Measurements from ENCODE around the gene TUBB2A.
"Not testable (repeated sequence)": the region's sequence is repeated elsewhere in the genome, so short reads cannot be mapped to it uniquely, and the experiment has no call there.

Gene TUBB2A

DNA sequence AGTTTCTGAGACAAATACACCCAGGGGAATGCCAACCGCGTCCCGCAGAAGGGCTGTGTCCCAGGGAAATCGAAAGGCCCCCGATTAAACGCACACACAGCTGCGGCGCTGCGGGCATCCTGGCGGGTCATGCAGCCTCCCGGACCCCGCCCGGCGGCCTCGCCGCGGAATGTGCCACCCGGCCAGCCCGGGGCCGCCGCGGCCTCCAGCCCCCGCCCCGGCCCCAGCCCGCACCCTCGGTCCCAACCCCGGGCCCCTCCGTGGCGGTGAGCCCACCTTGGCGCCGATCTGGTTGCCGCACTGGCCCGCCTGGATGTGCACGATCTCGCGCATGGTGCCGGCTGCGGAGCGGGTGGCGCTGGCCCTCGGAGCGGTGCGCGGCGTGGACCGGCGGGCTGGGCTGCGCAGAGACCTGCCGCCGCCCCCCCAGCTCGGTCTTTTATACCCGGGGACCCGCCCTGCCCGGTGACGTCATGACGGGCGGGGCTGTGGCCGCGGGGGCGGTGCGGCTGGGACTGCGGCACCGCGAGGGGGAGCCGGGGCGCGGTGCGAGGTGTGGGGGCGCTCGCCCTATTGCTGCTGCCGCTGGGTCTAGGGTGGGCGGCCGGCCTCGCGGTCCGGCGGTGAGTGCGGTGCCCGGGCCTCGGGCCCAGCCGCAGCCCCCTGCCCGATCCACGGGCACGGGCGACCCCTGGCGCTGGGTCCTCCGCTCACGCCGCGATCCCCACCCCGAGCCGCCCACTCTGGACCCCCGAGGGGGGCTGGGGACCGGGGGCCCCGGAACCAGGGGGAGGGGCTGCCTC lies at the start of gene TUBB2A:
Gene TUBB2A (minus strand): TSS at position 414 of the 803 bp plus-strand sequence. CDS start 81 bp downstream, at position 333.
- DNase-seq, result peak; percentile 41

DNA sequence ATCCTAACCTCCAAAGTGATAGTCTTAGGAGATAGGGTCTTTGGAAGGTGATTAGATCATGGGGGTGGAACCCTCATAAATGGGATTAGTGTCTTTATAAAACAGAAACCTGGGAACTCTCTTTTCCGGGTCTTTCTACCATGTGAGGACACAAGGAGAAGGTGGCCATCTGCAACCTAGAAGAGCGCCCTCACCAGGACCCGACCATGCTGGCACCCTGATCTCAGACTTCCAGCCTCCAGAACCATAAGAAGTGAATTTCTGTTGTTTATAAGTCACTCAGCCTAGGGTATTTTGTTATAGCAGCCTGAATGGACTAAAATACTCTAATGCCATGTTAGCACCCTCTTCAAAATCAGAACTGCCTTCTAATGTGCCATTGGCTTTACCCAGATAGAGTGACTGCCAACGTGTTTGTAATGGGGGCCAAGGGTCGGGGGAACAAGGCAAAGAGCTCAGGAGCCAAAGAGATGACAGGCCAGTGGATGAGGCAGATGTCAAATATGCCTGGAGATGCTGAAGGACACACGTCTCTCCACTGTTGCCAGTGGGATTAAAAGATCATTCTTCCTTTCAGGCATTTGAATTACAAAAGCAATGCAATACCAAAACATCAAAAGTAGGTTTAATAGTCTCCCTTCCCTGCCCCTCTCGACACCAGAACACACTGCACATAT lies 49.1 kb upstream of the TUBB2A start:
- no peak for DNase-seq

DNA sequence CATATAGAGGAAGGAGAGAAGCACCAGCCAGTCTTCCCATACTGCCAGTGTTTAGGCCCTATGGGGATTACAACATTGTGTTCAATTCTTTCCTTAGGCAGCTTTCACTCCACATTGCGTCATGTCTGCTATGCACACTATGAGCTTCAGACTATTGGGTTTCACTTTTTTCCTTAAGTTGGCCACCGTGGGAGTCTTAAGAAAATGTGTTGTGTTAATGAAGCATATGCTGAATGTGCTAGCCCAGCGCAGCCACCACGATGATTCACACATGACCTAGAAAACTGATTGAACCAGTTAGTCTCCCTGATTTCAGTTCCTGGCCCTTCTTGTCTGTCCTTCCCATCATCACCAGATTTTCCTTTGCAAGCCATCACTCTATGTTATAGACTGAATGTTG lies 48.6 kb upstream of the TUBB2A start:
- no peak for DNase-seq

DNA sequence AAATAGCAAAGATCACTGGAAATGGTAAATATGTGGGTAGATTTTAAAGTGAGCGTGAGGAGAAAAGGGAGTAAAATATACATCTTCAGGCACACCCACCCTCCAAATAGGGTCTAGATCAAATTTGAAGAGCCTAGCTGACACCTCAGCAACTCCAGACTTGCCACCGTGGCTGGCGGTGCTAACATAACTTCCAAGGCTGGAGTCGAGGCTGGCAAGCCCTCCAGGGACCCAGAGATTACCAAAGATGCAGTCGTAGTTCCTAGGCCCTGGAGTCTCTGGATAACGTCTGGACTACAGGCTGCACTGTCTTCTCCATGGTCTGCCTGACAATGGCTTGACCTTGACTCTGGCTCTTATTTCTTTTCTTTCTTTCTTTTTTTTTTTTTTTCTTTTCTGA lies 47.6 kb upstream of the TUBB2A start:
- DNase-seq, result no peak

DNA sequence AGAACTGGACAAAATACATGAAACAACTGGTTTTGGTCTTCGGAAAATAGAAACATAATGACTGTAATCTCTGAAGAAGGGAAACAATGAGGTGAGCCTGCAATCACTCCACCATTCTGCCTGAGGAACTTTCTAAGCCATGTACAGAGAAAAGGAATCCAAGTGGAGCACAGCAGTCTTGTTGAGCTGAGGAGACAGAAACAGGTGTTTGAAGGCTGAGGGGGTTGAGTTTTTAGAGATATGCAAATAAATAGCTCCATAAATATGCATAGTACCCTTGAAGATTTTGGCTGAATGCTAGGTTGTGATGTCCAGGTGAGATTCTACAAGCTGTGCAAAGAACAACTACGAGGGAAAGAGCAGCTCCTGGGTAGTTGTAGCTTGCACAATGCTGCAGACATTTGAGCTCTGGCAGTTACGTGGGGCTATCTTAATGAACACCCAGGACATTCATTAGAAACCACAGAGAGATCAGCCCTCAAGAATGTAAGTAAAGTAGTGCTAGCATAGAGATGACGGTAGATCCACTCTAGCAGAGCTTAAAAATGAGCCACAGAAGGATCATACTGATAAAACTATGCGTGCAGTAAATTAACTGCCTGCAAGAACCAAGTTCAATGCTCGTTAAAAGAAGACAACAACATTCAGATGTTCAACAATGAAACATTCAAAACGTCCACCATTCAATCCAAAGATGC lies 45.8 kb upstream of the TUBB2A start:
- no peak for DNase-seq

DNA sequence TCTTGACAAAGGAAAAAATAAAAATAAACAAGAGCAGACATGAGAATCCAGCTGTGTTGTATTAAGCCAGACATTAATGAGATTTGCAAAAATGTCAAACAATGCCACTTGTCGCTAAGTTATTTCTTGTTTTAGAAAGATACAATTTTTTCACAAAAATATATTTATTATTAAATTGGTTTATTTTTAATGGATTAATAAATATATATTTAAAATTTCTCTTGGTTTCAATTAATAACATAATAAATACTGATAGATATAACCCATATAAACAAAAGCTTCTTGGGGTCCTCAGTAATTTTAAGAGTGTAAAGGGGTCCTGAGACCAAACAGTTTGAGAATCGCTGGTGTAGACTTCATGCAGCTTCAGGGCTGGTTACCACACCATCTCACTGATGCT lies 44.0 kb upstream of the TUBB2A start:
- no peak for DNase-seq

DNA sequence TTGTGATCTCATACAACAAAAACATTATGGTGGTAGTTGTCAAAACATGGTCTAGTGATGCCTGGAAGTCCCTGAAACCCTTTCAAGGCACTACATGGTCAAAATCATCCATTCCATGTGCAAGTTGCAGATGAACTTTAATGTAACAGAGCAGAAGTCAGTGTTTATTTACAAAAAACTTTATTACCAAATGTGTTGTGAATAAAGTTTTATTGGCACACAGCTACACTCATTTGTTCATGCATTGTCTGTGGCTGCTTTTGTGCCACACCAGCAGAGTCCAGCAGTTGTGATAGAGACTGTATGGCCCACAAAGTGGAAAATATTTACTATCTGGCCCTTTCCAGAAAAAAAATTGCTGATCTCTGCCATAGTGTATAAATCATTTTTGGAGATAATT lies 43.3 kb upstream of the TUBB2A start:
- DNase-seq, result no peak

DNA sequence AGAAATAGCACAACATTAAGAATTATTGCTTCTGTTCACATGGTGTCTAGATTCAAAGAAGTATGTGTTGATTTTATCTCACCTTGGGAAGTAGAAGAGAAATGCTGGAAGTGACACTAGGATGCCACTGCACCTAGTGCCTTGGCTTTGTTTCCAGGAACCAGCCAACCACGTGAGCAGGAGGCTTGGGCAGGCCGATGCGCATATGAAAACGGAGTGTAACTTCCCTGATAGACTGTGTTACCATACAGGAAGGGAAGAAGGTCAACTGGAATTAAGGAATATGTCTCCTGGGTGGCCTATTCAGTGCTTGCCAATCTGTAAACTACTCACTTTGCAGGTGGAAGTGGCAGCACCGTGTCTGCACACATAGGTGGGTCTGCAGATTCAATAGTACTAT lies 42.0 kb upstream of the TUBB2A start:
- DNase-seq, result no peak

DNA sequence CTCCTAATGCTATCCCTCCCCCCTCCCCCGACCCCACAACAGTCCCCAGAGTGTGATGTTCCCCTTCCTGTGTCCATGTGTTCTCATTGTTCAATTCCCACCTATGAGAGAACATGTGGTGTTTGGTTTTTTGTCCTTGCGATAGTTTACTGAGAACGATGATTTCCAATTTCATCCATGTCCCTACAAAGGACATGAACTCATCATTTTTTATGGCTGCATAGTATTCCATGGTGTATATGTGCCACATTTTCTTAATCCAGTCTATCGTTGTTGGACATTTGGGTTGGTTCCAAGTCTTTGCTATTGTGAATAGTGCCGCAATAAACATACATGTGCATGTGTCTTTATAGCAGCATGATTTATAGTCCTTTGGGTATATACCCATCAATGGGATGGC lies 40.4 kb upstream of the TUBB2A start:
- not testable (repeated sequence) for DNase-seq

DNA sequence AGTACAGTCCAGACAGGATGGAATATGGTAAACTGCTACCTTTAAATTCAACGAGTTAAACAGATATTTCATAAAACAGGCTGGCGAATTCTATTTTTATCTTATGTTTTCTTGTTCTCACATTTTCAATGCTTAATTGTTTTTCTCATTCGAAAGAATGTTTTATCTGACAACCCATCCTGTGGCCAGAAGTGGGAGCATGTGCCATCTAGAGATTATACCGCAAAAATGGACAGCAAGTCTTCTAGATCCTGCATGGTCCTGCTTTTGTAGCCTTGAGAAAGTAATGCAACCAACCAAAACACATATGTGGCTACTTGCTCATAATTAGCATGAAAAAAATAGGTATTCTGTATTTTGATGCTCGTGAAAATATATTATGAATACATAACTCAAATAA lies 39.4 kb upstream of the TUBB2A start:
- DNase-seq, result no peak

DNA sequence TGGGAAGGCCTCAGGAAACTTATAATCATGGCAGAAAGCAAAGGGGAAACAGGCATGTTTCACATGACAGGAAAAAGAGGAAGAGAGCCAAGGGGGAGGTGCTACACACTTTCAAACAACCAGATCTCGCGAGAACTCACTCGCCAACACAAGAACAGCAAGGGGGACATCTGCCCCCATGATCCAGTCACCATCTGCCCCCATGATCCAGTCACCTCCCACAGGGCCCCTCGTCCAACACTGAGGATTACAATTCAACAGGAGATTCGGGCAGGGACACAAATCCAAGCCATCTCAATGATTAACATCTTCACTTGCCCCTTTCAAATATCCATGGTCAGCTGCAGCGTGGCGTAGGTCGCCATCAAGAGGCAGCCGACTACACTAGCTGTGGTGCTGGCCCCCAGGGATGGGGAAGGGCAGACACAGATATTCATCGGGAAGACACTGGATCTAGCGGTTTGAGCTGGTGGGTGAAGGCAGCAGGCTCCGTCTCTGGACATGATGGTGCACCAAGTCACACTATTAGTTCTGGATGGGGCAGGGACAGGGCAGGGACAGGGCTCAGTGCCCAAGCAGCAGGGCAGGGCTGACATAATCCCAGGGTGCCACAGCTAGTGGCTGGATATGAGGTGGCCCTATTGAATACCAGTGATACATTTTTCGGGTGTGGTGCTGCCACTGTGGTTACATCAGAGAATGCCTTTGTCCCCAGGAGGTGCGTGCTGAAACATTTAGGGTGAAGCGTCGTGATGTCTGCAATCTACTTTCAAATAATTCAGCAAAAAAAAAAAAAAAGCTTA lies 38.6 kb upstream of the TUBB2A start:
- DNase-seq, result no peak

DNA sequence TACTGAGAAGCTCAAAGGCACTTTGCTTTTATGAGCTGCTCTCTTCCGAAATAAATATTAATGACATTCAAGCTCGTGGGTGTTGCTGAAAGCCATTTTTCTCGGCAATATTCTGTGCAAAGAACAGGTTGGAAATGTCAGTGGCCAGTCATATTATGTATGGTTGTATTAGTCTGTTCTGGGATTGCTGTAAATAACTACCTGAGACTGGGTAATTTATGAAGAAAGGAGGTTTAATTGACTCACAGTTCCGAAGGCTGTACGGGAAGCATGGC lies 38.0 kb upstream of the TUBB2A start:
- no peak for DNase-seq

DNA sequence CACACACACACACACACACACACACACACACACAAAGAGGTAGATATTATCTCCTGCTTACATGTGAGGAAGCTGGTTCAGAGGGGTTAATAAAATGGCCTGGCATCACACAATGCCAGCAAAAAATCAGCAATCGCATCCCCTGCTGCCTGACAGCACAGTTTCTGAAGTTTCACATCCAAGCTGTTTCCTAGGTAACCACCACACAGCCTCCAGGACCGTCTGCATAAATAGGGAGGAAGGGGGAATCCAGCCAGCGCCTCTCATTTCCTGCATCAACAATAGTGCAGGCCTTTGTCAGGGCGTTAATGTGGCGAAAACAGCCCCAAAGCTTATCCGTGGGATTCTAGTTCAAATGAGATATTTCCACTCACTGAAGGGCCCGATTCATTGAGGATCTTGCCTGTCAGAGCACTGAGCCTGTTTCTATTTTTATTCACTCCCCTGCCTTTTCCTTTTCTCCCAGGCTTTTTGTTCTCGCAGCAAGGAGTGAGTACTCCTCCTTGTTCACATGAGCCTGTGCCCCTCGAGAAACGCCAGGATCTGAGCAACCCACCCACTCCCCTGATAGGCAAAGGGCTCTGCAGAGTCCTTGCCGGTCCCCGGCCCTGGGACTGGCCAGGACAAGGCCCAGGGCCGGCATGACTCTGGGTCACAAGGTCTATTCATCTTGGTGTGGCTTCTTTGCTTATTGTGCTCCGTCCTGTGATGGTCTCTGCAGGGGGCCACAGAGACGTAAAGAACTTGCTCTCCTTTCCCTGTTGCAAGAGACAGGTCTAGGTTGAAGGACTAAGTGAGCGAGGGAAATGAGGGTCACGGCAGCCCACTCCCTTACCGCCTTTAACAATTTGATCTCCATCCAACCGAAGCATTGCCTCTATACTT lies 37.4 kb upstream of the TUBB2A start:
- no peak for DNase-seq

DNA sequence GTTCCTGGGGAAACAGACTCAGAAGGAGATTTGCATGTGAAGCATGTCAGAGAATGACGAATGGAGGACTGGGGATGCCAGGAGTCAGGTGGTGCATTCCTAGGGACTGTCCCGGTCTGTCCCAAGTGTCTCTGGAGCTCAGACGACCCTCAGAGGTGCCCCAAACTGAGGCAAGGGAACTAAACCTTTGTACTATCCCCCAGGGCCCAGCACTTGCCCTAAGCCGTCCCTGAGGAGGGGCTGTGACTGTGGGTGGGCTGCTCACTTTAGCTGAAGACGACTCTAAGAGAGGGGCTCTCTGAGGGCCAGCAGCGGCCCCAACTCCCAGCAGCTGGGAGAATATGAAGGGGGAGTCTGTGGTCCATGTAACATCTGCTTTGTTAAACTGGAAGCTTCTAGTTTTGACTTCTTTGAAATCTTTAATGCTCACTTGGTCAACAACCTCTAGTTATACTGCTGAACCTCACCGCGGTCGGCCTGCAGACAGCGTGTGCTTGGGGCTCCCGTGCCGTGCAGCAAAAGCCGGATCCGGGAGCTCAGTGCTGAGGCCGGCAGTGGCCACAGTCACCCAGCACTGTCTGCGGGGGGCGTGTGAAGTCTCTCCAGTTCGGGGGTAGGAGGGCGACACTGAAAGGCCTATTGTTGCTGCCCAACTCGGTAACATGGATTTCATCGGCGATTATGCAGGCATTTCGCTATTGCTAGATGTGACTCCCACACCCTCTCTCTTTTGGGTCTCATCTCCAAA lies 35.9 kb upstream of the TUBB2A start:
- no peak for DNase-seq

DNA sequence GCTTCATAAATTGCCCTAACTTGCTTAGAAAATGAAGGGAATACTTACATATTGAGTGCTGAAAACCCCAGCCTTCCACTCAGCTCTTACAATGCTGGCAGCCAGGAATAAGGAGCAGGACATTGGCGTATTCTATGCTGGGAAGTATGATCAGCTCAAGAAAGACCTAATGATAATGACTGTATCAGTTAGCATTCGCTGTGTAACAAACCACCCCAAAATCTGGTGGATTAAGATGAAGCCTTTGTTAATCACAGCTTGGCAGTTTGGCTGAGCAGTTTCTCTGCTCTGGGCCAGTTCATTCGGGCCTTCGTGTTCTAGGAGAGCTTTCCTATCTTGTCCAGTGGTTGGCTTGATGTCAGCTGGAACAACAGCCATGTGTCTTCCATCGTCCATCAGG lies 33.4 kb upstream of the TUBB2A start:
- DNase-seq, result no peak

DNA sequence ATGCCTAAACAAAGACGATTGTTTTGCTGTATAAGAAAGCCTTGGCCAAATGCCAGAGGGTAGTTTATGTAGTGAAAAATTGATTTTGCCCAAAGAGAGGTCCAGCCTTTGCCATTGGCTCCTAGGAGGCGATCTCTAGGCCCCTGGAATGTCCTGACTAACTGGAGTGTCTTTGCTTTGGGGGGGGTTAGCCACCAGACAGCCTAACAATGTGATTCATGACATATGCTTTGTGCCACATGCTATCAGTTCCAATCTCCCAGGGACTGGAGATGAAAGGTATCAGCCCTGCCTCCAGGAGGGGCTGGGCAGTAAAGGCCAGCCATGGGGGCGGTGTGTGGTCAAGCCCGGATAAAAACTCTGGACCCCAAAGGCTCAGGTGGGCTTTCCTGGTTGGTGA lies 32.7 kb upstream of the TUBB2A start:
- DNase-seq, result no peak

DNA sequence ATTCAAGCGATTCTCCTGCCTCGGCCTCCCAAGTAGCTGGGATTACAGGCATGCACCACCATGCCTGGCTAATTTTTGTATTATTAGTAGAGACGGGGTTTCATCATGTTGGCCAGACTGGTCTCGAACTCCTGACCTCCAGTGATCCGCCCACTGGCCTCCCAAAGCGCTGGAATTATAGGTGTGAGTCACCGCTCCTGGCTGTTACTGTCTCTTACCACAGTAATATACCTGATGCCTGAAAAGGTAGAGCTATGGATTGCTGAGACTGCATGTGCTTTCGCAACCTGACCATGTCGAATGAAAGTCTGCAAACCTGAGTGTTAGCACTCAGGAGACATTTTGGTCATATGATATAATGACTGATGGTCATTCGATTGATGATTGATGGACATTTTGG lies 31.8 kb upstream of the TUBB2A start:
- not testable (repeated sequence) for DNase-seq

DNA sequence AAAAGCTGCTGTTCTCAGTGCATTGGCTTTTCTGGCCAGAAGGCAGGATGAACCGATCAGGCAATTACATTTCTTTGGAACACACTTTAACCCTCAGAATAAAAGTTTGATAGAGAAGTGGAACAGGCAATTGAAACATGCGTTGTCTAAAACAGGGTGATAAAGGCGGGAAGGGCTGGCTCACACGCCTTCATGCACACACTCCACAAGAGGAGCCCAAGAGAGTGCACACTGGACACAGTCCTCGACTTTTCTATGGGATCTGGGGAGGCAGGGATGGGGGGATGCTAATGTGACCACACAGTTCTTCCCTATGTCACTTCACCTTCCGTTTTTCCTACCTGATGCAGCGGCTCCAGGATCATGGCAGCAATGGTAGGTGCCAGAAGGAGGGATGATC lies 30.9 kb upstream of the TUBB2A start:
- DNase-seq, result no peak

DNA sequence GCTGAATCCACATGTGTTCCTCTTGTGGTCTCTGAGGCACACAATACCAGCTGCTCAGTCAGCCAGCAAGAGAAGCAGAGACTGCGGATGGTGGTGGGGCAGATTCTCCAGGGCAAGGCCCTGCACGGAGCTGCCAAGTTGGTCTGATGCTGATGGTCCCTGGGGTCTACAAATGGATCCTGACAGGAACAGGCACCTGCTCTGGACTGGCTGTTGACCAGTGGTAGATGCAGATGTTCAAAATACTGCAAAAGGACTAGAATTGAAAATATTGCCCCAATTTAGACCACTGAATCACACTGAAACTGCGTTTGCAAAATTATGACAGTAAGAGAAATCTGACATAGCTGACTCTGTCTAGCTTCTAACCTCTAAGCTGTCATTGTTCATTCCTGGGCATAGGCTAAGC lies 29.6 kb upstream of the TUBB2A start:
- DNase-seq, result no peak

DNA sequence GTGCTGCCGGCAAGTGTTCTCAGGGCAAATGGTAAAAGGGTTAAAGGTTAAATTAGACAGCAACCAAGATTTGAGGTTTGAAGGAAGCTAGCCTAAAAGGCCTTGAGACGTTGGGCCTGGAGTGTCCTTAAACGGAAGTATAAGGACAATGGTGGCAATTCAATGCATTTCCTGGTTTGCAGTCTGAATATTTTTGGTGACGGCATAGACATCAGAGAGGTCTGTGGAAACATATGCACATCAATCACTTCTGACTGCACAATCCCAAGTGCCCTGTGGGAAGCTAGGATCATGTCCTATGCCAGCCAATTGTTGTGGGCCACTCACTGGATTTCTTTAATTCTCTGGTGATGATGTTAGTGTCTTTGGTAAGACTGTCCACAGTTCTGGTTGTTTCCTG lies 25.7 kb upstream of the TUBB2A start:
- no peak for DNase-seq

DNA sequence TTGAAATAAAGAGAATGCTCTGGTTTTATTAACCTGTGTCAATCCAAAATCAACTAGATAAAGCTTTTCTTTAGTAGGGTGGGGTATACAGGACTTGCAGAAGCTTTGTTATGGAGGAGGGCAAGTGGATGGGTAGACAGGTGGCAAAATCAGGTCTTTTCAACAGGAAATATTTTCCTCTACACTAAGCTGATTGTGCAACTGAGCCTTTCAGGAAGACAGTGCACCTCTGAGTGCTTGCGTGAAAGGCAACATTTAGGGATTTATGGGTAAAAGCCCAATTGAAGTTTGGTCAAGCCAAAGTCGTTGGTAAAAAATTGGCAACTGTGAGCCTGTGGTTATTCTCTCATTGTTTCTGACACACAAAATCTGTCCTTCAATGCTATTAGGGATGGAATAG lies 23.8 kb upstream of the TUBB2A start:
- no peak for DNase-seq

DNA sequence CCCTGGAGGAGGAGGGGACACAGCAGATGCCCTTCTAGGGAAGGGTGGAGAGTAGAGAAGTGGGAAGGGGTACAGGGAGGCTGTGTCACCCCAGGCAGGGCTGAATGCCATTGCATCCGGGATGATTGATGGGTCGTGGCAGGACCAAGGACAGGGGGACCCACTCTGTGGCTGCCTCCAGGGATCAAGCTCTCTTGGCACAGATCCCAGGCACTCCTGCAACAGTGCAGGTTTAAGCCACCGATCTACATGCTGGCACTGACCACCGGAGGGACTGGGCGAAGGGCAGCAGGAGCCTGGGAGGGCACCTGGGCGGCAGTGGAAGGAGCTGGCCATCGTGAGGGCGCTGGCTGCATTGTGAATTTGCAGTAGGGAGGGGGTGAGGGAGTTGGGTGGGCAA lies 22.6 kb upstream of the TUBB2A start:
- DNase-seq, result not testable (repeated sequence)
